Measurements from ENCODE around the gene PDLIM1.

DNA sequence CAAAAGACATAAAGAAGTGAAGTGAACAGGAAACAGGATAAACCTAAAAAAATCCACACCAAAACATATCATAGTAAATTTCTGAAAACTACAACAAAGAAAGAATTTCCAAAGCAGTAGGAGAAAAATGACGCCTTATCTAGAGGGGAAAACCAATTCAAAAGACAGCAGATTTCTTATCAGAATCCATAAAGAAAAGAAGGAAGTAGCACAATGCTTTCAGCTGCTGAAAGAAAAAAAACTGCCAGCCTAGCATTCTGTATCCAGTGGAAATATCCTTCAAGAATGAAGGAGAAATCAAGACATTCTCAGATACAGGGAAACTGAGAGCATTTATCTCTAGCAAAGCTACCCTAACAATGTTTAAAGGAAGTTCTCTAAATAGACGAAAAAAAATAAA is 37.8 kb downstream of the PDLIM1 start:
- TF ChIP-seq, protein P1, sequence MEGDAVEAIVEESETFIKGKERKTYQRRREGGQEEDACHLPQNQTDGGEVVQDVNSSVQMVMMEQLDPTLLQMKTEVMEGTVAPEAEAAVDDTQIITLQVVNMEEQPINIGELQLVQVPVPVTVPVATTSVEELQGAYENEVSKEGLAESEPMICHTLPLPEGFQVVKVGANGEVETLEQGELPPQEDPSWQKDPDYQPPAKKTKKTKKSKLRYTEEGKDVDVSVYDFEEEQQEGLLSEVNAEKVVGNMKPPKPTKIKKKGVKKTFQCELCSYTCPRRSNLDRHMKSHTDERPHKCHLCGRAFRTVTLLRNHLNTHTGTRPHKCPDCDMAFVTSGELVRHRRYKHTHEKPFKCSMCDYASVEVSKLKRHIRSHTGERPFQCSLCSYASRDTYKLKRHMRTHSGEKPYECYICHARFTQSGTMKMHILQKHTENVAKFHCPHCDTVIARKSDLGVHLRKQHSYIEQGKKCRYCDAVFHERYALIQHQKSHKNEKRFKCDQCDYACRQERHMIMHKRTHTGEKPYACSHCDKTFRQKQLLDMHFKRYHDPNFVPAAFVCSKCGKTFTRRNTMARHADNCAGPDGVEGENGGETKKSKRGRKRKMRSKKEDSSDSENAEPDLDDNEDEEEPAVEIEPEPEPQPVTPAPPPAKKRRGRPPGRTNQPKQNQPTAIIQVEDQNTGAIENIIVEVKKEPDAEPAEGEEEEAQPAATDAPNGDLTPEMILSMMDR (conservative IDR thresholded peaks at IDR 0.05; ENCODE audit: low read depth in 2 of 2): no peak
- no peak for TF ChIP-seq CREB1 (CRISPR knock-in tag; IDR thresholded peaks at IDR 0.05; ENCODE audit: low read depth)
- TF ChIP-seq EZH2 (IDR thresholded peaks at IDR 0.05; ENCODE audit: low read depth, unreplicated experiment): no peak
- no peak for TF ChIP-seq POLR2AphosphoS5 (IDR thresholded peaks at IDR 0.05; ENCODE audit: low read depth)
- TF ChIP-seq, protein P2, sequence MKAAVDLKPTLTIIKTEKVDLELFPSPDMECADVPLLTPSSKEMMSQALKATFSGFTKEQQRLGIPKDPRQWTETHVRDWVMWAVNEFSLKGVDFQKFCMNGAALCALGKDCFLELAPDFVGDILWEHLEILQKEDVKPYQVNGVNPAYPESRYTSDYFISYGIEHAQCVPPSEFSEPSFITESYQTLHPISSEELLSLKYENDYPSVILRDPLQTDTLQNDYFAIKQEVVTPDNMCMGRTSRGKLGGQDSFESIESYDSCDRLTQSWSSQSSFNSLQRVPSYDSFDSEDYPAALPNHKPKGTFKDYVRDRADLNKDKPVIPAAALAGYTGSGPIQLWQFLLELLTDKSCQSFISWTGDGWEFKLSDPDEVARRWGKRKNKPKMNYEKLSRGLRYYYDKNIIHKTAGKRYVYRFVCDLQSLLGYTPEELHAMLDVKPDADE (IDR thresholded peaks at IDR 0.05): no peak
- TF ChIP-seq EZH2phosphoT487 (IDR thresholded peaks at IDR 0.05; ENCODE audit: unreplicated experiment): no peak
- TF ChIP-seq JUNB (IDR thresholded peaks at IDR 0.05; ENCODE audit: unreplicated experiment): no peak
- TF ChIP-seq, protein P3, sequence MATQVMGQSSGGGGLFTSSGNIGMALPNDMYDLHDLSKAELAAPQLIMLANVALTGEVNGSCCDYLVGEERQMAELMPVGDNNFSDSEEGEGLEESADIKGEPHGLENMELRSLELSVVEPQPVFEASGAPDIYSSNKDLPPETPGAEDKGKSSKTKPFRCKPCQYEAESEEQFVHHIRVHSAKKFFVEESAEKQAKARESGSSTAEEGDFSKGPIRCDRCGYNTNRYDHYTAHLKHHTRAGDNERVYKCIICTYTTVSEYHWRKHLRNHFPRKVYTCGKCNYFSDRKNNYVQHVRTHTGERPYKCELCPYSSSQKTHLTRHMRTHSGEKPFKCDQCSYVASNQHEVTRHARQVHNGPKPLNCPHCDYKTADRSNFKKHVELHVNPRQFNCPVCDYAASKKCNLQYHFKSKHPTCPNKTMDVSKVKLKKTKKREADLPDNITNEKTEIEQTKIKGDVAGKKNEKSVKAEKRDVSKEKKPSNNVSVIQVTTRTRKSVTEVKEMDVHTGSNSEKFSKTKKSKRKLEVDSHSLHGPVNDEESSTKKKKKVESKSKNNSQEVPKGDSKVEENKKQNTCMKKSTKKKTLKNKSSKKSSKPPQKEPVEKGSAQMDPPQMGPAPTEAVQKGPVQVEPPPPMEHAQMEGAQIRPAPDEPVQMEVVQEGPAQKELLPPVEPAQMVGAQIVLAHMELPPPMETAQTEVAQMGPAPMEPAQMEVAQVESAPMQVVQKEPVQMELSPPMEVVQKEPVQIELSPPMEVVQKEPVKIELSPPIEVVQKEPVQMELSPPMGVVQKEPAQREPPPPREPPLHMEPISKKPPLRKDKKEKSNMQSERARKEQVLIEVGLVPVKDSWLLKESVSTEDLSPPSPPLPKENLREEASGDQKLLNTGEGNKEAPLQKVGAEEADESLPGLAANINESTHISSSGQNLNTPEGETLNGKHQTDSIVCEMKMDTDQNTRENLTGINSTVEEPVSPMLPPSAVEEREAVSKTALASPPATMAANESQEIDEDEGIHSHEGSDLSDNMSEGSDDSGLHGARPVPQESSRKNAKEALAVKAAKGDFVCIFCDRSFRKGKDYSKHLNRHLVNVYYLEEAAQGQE (IDR thresholded peaks at IDR 0.05; ENCODE audit: unreplicated experiment): no peak
- TF ChIP-seq, protein P4, sequence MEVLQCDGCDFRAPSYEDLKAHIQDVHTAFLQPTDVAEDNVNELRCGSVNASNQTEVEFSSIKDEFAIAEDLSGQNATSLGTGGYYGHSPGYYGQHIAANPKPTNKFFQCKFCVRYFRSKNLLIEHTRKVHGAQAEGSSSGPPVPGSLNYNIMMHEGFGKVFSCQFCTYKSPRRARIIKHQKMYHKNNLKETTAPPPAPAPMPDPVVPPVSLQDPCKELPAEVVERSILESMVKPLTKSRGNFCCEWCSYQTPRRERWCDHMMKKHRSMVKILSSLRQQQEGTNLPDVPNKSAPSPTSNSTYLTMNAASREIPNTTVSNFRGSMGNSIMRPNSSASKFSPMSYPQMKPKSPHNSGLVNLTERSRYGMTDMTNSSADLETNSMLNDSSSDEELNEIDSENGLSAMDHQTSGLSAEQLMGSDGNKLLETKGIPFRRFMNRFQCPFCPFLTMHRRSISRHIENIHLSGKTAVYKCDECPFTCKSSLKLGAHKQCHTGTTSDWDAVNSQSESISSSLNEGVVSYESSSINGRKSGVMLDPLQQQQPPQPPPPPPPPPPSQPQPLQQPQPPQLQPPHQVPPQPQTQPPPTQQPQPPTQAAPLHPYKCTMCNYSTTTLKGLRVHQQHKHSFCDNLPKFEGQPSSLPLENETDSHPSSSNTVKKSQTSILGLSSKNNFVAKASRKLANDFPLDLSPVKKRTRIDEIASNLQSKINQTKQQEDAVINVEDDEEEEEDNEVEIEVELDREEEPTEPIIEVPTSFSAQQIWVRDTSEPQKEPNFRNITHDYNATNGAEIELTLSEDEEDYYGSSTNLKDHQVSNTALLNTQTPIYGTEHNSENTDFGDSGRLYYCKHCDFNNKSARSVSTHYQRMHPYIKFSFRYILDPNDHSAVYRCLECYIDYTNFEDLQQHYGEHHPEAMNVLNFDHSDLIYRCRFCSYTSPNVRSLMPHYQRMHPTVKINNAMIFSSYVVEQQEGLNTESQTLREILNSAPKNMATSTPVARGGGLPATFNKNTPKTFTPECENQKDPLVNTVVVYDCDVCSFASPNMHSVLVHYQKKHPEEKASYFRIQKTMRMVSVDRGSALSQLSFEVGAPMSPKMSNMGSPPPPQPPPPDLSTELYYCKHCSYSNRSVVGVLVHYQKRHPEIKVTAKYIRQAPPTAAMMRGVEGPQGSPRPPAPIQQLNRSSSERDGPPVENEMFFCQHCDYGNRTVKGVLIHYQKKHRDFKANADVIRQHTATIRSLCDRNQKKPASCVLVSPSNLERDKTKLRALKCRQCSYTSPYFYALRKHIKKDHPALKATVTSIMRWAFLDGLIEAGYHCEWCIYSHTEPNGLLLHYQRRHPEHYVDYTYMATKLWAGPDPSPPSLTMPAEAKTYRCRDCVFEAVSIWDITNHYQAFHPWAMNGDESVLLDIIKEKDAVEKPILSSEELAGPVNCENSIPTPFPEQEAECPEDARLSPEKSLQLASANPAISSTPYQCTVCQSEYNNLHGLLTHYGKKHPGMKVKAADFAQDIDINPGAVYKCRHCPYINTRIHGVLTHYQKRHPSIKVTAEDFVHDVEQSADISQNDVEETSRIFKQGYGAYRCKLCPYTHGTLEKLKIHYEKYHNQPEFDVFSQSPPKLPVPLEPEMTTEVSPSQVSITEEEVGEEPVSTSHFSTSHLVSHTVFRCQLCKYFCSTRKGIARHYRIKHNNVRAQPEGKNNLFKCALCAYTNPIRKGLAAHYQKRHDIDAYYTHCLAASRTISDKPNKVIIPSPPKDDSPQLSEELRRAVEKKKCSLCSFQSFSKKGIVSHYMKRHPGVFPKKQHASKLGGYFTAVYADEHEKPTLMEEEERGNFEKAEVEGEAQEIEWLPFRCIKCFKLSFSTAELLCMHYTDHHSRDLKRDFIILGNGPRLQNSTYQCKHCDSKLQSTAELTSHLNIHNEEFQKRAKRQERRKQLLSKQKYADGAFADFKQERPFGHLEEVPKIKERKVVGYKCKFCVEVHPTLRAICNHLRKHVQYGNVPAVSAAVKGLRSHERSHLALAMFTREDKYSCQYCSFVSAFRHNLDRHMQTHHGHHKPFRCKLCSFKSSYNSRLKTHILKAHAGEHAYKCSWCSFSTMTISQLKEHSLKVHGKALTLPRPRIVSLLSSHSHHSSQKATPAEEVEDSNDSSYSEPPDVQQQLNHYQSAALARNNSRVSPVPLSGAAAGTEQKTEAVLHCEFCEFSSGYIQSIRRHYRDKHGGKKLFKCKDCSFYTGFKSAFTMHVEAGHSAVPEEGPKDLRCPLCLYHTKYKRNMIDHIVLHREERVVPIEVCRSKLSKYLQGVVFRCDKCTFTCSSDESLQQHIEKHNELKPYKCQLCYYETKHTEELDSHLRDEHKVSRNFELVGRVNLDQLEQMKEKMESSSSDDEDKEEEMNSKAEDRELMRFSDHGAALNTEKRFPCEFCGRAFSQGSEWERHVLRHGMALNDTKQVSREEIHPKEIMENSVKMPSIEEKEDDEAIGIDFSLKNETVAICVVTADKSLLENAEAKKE (CRISPR knock-in tag; IDR thresholded peaks at IDR 0.05): no peak
